Effector memory CD4-positive, alpha-beta T cell (primary cell): ENCODE data around the gene GPATCH8.
A peak's percentile ranks its signal among the peaks of the same experiment; 100 is the strongest.
"Not testable (repeated sequence)": the region's sequence is repeated elsewhere in the genome, so short reads cannot be mapped to it uniquely, and the experiment has no call there.

ENCODE experiments used
- DNase-seq, 3 donors: peaks; one replicate each; pipeline ENCODE4 v3.0.0-alpha.2; 2020
- H3K27ac ChIP-seq: 2 replicates; pipeline ENCODE4 v1.7.0; 2013; ENCODE audit warnings: mild to moderate bottlenecking, low read length, moderate library complexity; ENCODE audit not compliant: insufficient read depth, poor library complexity, severe bottlenecking
- H3K27me3 ChIP-seq: replicated peaks from 2 replicates; pipeline ENCODE4 v1.7.0; 2013; ENCODE audit warnings: mild to moderate bottlenecking, low read length; ENCODE audit not compliant: insufficient read depth, control insufficient read depth, poor library complexity, severe bottlenecking
- H3K36me3 ChIP-seq: 2 replicates; pipeline ENCODE4 v1.7.0; 2013; ENCODE audit warnings: mild to moderate bottlenecking, low read length, moderate library complexity; ENCODE audit not compliant: control insufficient read depth, insufficient read depth
- H3K4me1 ChIP-seq: 2 replicates; pipeline ENCODE4 v1.7.0; 2013; ENCODE audit warnings: low read length, mild to moderate bottlenecking; ENCODE audit not compliant: control insufficient read depth, insufficient read depth, poor library complexity, severe bottlenecking
- H3K4me3 ChIP-seq: 2 replicates; pipeline ENCODE4 v1.7.0; 2013; ENCODE audit warnings: low read length, low read depth, mild to moderate bottlenecking; ENCODE audit not compliant: insufficient read depth, poor library complexity, severe bottlenecking
- H3K9me3 ChIP-seq: 2 replicates; pipeline ENCODE4 v1.7.0; 2013; ENCODE audit warnings: mild to moderate bottlenecking, low read length, moderate library complexity; ENCODE audit not compliant: control insufficient read depth

Gene GPATCH8

DNA sequence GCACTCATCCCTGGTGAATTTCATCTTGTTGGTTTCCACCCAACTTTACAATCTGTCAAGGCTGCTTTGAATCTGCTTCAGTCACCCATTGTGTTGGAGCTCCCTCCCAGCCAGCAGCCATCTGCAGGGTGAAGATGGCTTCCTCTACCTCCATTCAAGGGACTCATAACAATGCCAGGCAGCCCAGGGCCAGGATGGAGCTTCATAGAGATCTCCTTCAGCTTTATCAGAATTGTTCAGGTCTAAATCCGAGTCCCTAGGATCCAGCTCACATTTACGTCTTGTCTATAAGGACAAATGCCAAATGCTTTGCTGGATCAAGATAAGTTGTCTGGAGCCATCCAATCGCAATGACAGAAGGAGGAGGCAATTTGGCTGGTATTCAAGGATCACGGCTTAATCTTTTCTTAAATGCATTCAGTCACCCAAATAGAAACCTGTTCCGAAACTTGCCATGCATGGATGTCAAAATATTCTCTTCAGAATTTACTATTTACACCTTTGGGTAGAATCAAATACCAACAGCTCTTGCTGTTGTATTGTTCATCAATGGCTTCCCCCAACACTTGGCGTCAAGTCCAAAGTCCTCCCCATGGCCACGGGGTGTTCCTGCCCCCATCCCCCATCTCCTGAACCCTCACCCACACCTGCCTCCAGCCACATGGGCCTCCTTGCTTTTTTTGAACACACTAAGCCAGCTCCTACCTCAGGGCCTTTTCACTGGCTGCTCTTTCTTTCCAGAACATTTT, 135.8 kb downstream of the GPATCH8 start:
- H3K27me3 ChIP-seq = peaks cover 7% of the 10 kb centered on the region
- H3K4me3 ChIP-seq = no peak overlapping the region
- no peak for DNase-seq
- H3K36me3 ChIP-seq = no peaks in the 10 kb centered on the region
- H3K9me3 ChIP-seq = no peaks in the 10 kb centered on the region
- H3K4me1 ChIP-seq = peaks cover 5% of the 10 kb centered on the region
- no peak overlapping the region for H3K27ac ChIP-seq

DNA sequence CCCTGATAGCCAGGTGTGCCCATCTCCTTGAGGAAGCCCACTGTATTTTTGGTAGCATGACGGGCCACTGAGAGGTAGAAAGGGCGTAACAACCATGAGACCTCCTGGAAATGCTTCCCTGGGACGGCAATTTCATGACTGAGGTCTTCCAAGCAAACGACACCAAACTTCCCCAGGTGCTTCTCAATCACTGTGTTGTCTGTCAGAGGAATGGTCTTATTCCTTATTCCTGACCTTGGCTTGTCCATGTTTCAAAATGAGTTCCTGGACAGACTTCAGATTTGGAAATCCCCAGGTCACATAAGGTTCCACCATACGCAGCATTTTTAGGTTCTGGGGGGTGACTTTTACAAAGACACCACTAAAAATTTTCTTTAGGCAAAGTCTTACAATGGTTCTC, 138.2 kb downstream of the GPATCH8 start:
- peaks cover 11% of the 10 kb centered on the region for H3K27me3 ChIP-seq
- H3K9me3 ChIP-seq, H3K27ac ChIP-seq, DNase-seq, H3K4me3 ChIP-seq, H3K4me1 ChIP-seq, H3K36me3 ChIP-seq: not testable (repeated sequence)

DNA sequence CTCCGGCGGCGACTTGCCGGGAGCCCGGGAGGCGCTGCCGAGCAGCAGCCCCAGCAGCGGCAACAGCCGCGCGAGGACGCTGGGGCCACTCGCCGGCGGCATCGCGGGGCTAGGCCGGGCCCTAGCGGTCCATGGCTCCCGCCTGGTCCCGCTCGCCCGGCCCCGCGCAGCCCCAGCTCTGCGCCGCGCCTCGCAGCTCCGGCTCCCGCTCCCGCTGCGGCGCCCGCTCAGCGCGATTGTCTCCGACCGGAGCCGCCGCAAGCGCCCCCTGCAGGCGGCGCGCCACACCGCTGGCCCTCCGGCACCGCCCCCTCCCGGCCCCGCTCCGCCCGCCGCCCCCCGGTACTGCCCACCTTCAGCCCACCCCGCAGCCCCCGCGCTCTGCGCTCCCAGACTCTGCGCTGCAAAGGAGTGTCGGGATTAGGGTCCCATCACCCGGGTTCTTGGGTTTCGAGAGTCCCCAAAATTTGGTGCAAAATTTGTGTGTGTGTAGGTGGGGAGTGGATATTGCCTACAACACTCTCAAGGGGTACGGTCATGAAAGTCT, 139.5 kb downstream of the GPATCH8 start, which contains the start of gene FAM171A2:
Gene FAM171A2, minus strand, starts transcription at position 241 of the 547 bp plus-strand sequence. Its CDS starts 139 bp downstream, at position 102.
- peaks cover 5% of the 10 kb centered on the region for H3K4me1 ChIP-seq
- no peaks in the 10 kb centered on the region for H3K36me3 ChIP-seq
- peak; percentile 36 to 46 (median 39) for DNase-seq
- H3K9me3 ChIP-seq = no peaks in the 10 kb centered on the region
- no peak within 1 kb of the TSS for H3K27ac ChIP-seq
- peaks cover 11% of the 10 kb centered on the region for H3K27me3 ChIP-seq
- peak within 1 kb of the TSS; percentile 60 for H3K4me3 ChIP-seq

DNA sequence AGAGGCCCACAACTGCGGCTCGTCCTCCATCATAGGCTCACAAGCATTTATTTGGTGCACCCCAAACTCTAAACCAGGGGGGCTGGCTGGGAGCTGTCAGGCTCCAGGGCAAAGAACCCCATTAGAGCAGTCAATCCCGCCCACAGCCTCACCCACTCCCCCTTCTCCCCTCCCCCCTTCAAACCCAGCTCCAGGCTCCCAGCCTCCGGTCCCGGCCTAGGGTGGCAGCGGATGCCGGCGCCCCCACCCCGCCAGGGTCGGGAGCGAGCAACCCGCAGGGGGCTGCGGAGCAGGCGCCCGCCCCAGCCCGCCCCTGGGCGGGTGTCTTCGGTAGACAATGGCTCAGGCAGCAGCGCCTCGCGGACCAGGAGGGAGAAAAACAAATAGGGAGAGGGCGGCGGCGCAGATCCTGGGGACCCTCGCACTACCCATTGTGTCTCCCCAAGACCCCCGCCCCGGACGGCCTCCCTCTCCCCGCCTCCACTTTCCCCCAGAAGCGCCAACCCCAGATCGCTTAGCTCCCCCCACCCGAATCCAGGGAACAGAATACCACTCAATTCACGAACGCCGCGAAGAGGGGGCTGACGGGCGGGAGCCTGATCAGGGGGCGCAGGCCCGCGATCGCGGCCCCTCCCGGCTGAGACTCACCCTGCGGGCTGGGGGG, 140.1 kb downstream of the GPATCH8 start:
- H3K27me3 ChIP-seq = peaks cover 11% of the 10 kb centered on the region
- no peaks in the 10 kb centered on the region for H3K36me3 ChIP-seq
- peaks cover 5% of the 10 kb centered on the region for H3K4me1 ChIP-seq
- H3K4me3 ChIP-seq = peak overlapping the region; percentile 60
- no peaks in the 10 kb centered on the region for H3K9me3 ChIP-seq
- H3K27ac ChIP-seq = no peak overlapping the region
- DNase-seq = no peak

DNA sequence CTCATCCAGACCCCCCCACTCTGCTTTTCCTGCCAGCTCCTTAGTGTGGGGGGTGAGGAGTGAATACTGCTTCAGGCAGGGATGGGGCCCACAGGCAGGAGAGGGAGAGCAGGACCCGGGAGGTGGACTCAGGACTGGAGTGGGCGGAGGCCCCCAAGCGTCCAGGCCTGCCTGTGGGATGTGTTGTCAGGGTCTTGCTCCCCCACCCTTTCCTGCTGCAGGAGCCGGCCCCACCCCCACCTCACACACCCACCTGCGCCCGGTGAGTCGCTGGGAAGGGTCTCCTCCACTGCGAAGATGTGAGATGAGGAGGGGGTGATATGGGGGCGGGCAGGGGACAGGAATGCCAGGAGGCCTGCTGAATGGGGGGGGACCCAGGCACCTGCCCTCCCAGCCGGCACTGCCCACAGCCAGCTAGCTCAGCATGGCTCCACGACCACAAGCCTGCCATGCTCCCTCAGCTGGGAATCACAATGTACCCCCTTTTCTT, 140.7 kb downstream of the GPATCH8 start:
- Histone ChIP-seq H3K4me1 (peaks cover 5% of the 10 kb centered on the region), H3K36me3 (no peaks in the 10 kb centered on the region), H3K27ac (no peak overlapping the region), H3K4me3 (peak overlapping the region; percentile 60), H3K9me3 (no peaks in the 10 kb centered on the region), H3K27me3 (peaks cover 11% of the 10 kb centered on the region)
- DNase-seq = no peak

DNA sequence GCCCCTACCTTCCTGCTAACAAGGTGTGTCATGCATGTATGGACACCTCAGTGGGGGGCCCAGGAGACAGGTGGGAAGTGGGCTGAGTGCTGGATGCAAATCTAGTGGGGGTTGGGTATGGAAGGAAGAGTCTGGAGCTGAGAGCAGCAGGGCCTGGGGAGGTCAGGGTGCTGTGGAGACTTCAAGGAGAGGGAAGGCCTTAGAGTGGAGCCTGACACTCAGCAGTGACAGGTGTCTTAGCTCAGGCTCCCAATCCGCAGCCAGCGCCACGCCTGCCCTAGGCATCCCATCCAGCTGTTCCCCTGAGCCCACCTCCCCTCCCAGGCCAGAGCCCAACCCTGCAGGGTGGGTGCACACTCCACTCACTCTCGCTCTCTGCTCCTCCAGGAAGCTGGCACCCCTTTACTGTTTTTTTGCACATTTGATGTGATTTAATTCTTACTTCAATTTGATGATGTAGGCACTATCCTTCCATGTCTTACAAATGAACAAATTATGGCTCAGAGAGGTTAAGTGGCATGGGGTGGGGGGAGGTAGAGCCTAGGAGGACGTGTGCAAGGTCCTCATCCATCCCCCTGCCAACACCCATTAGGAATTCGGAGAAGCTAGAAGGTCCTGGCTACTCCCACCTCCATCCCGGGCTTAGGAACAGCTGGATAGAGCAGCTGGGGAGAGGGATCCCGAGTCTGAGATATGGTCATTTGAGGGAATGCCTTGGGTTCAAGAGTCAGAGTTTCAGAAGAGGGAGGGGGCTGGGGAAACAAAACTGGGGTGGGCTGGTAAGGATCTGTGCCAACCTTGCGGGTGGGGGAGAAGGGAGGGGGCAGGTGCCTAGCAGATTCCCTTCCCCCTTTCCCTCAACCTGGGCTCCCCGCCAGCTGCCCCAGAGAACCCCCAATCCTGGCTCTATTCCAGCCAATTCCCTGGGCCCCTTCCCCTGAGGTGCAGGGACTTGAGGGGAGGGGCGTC, 141.6 kb downstream of the GPATCH8 start:
- Histone ChIP-seq H3K4me1 (peaks cover 5% of the 10 kb centered on the region), H3K27ac (no peak overlapping the region), H3K36me3 (no peaks in the 10 kb centered on the region), H3K9me3 (no peaks in the 10 kb centered on the region), H3K27me3 (peaks cover 11% of the 10 kb centered on the region), H3K4me3 (no peak overlapping the region)
- DNase-seq = no peak

DNA sequence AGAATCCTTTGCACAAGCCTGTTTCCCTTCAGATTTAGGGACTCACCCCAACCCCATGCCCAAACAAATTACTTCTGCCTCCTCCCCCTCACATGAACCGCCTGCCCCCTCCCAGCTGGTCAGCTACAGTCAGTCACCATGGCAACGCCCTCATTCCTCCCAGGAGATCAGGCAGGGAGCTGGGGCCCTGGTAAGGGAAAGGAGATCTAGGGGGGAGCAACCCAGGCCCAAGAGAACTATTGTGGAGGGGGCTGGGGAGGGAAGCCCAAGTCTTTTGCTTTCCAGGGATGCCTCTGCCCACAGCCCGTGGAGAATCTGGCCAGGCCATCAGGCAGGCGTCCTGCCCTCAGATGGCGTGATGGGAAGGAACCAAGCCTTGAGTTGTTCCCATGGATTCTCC, 142.4 kb downstream of the GPATCH8 start:
- Histone ChIP-seq H3K4me3 (no peak overlapping the region), H3K4me1 (peaks cover 5% of the 10 kb centered on the region), H3K9me3 (no peaks in the 10 kb centered on the region), H3K27ac (no peak overlapping the region), H3K27me3 (peaks cover 11% of the 10 kb centered on the region), H3K36me3 (no peaks in the 10 kb centered on the region)
- DNase-seq = no peak

DNA sequence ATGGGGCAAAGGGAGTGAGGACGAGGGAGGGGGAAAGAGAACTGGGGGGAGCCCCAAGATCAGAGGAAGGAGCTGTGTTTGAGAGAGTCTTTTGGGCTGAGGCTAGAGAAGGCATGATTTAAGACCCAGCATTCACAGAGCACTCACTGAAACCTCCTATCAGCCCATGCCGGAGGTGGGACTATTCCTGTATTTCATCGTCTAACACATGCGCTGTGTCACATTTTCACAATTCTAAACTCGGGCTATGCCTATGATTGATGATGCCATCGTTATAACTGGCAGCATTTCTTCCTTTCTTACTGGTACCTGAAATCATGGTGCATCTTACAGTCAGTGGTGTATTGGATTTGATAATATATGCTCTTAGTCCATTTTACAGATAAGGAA, 143.1 kb downstream of the GPATCH8 start:
- DNase-seq = no peak

DNA sequence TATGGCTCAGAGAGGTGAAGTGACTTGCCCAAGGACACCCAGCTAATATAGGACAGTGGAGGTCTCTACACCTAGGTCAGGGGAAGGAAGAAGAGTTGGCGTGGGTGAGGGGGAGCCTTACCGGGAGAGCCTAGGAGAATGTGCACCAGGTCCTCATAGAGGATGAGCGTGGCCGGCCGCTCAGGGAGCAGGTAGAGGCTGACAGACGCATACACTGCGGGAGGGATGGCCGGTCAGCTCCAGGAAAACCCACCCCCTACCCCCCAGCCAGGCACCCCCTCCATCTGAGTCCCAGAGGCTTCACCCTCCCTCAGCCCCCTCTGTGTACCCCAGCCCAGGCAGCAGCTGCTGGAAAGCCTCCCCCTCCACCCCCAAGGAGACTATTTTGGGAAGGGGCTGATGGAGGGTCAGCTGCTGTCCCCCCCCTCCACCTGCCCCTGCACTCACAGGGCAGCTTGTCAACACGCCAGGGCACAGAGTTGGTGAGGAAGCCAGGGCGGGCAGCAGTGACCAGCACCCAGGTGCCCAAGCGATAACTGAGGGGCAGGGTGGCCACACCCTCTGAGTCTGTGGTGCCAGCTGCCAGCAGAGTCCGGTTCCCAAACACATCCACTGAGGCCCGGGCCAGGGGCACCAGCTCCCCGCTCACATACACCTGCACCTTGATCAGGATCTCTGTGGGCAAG, 143.6 kb downstream of the GPATCH8 start:
- Histone ChIP-seq H3K4me1 (peaks cover 5% of the 10 kb centered on the region), H3K36me3 (no peaks in the 10 kb centered on the region), H3K27ac (no peak overlapping the region), H3K27me3 (peaks cover 11% of the 10 kb centered on the region), H3K9me3 (no peaks in the 10 kb centered on the region), H3K4me3 (no peak overlapping the region)
- no peak for DNase-seq

More for the DNA sequence above, 143.1 kb downstream of the GPATCH8 start:
- Histone ChIP-seq H3K4me3 (no peak overlapping the region), H3K27me3 (peaks cover 11% of the 10 kb centered on the region), H3K36me3 (no peaks in the 10 kb centered on the region), H3K27ac (no peak overlapping the region), H3K4me1 (peaks cover 5% of the 10 kb centered on the region), H3K9me3 (no peaks in the 10 kb centered on the region)
